AML-193 (cell line): ENCODE results near the gene MRPL10.

Experiments used
- DNase-seq, 2 experiments: peaks; one replicate each; lab custom pipeline; 2025; lab: John Stamatoyannopoulos, UW

Gene MRPL10

GRCh38 chr17:47812146-47812920, 19.0 kb downstream of the MRPL10 start:
- DNase-seq = no peak

GRCh38 chr17:47811709-47812108, 19.6 kb downstream of the MRPL10 start:
- DNase-seq = no peak

GRCh38 chr17:47810901-47811635, 20.3 kb downstream of the MRPL10 start:
- no peak for DNase-seq

- DNase-seq = no peak
Measured at GRCh38 chr17:47810200-47810821, 21.0 kb downstream of the MRPL10 start.

GRCh38 chr17:47808830-47809480, 22.4 kb downstream of the MRPL10 start:
- DNase-seq = no peak

GRCh38 chr17:47808036-47808829, 23.1 kb downstream of the MRPL10 start:
- no peak for DNase-seq

- DNase-seq = no peak
Measured at GRCh38 chr17:47807421-47807820, 23.9 kb downstream of the MRPL10 start.

GRCh38 chr17:47806913-47807255, 24.5 kb downstream of the MRPL10 start:
- no peak for DNase-seq

- no peak for DNase-seq
Measured at GRCh38 chr17:47806026-47806912, 25.1 kb downstream of the MRPL10 start.

- DNase-seq = no peak
Measured at GRCh38 chr17:47804461-47804860, 26.9 kb downstream of the MRPL10 start.

- no peak for DNase-seq
Measured at GRCh38 chr17:47803751-47804150, 27.6 kb downstream of the MRPL10 start.

- no peak for DNase-seq
Measured at GRCh38 chr17:47803201-47803600, 28.1 kb downstream of the MRPL10 start.

GRCh38 chr17:47802341-47803022, 28.9 kb downstream of the MRPL10 start:
- peak; percentile 65 to 71 for DNase-seq

- DNase-seq = no peak
Measured at GRCh38 chr17:47801906-47802305, 29.4 kb downstream of the MRPL10 start.

- no peak for DNase-seq
Measured at GRCh38 chr17:47801176-47801765, 30.1 kb downstream of the MRPL10 start.

GRCh38 chr17:47800686-47801085, 30.7 kb downstream of the MRPL10 start:
- DNase-seq = no peak

- peak in 1 of 2 experiments; percentile 18 for DNase-seq
Measured at GRCh38 chr17:47797797-47798196, 33.5 kb downstream of the MRPL10 start.

GRCh38 chr17:47792979-47793378, 38.4 kb downstream of the MRPL10 start:
- DNase-seq = no peak

GRCh38 chr17:47792457-47792856, 38.9 kb downstream of the MRPL10 start:
- no peak for DNase-seq

GRCh38 chr17:47791025-47791424, 40.3 kb downstream of the MRPL10 start:
- no peak for DNase-seq
